NCI-H226 (cell line): ENCODE data around the gene CHP1.
"Not testable (repeated sequence)": the region's sequence is repeated elsewhere in the genome, so short reads cannot be mapped to it uniquely, and the experiment has no call there.

Source experiments
- DNase-seq: peaks from one replicate; pipeline ENCODE4 v3.0.0-alpha.2; 2015

The CHP1 gene

GRCh38 chr15:41230650-41231421, at the start of gene CHP1, which contains the start of gene EXD1:
TSS of gene CHP1 (plus strand) at chr15:41231268. CDS start at chr15:41231383, 115 bp downstream.
TSS of gene EXD1 (minus strand) at chr15:41230757. CDS start at chr15:41226575, 4,182 bp downstream.
- DNase-seq, result peak; percentile 81

GRCh38 chr15:41182266-41182665, 48.8 kb upstream of the CHP1 start:
- no peak for DNase-seq

GRCh38 chr15:41183581-41183980, 47.5 kb upstream of the CHP1 start:
- no peak for DNase-seq

GRCh38 chr15:41194444-41194843, 36.6 kb upstream of the CHP1 start:
- DNase-seq, result no peak

GRCh38 chr15:41199470-41199869, 31.6 kb upstream of the CHP1 start:
- DNase-seq, result no peak

- no peak for DNase-seq
Observed at GRCh38 chr15:41203395-41203794, 27.7 kb upstream of the CHP1 start.

GRCh38 chr15:41205315-41205714, 25.8 kb upstream of the CHP1 start:
- peak; percentile 2 for DNase-seq

GRCh38 chr15:41207687-41208448, 23.2 kb upstream of the CHP1 start:
- no peak for DNase-seq

- no peak for DNase-seq
Observed at GRCh38 chr15:41215708-41216107, 15.4 kb upstream of the CHP1 start.

GRCh38 chr15:41218851-41219250, 12.2 kb upstream of the CHP1 start:
- no peak for DNase-seq

- no peak for DNase-seq
Observed at GRCh38 chr15:41219381-41219780, 11.7 kb upstream of the CHP1 start.

GRCh38 chr15:41230345-41230649, 771 bp upstream of the CHP1 start:
- DNase-seq, result no peak

- no peak for DNase-seq
Observed at GRCh38 chr15:41231422-41232226, 556 bp downstream of the CHP1 start.

- DNase-seq, result peak; percentile 38
Observed at GRCh38 chr15:41233367-41233771, 2.3 kb downstream of the CHP1 start.

- DNase-seq, result not testable (repeated sequence)
Observed at GRCh38 chr15:41235228-41235627, 4.2 kb downstream of the CHP1 start.

- DNase-seq, result no peak
Observed at GRCh38 chr15:41235929-41236328, 4.9 kb downstream of the CHP1 start.

- DNase-seq, result no peak
Observed at GRCh38 chr15:41238100-41238499, 7.0 kb downstream of the CHP1 start.

GRCh38 chr15:41241221-41241964, 10.3 kb downstream of the CHP1 start:
- no peak for DNase-seq

GRCh38 chr15:41250745-41251144, 19.7 kb downstream of the CHP1 start:
- not testable (repeated sequence) for DNase-seq

GRCh38 chr15:41251411-41251810, 20.3 kb downstream of the CHP1 start:
- no peak for DNase-seq

- no peak for DNase-seq
Observed at GRCh38 chr15:41254560-41254959, 23.5 kb downstream of the CHP1 start.

GRCh38 chr15:41256103-41256502, 25.0 kb downstream of the CHP1 start:
- DNase-seq, result no peak

- peak; percentile 51 for DNase-seq
Observed at GRCh38 chr15:41256577-41257038, 25.5 kb downstream of the CHP1 start.
